SK-N-SH treated with all-trans-retinoic acid at 6 μM for 48 hours (cell line): ENCODE data around the gene CCR9.

Experiments used
- ATAC-seq: fragments of 200-7000 bp; cut with Tn5 transposase; 3 replicates; pipeline ENCODE4 v1.9.1; 2020; ENCODE audit warnings: mild to moderate bottlenecking, moderate library complexity
- ARNTL ChIP-seq: fragments of 450-650 bp; formaldehyde crosslinking; IDR thresholded peaks from 2 replicates; pipeline ENCODE4 v1.5.0; 2020; ENCODE audit warnings: low read depth, mild to moderate bottlenecking, moderate library complexity, borderline replicate concordance
- CSDC2 ChIP-seq: fragments of 250-450 bp; sonication (Bioruptor Pico); IDR thresholded peaks from 2 replicates; pipeline ENCODE4 v1.5.0; 2020; ENCODE audit warnings: mild to moderate bottlenecking, moderate library complexity
- CSRNP3 ChIP-seq: fragments of 250-450 bp; sonication (Bioruptor Pico); IDR thresholded peaks from 2 replicates; pipeline ENCODE4 v1.5.1; 2021; ENCODE audit warnings: mild to moderate bottlenecking, moderate library complexity
- GLIS3 ChIP-seq: fragments of 250-450 bp; sonication (Bioruptor Pico); IDR thresholded peaks from 2 replicates; pipeline ENCODE4 v1.5.0; 2020; ENCODE audit warnings: mild to moderate bottlenecking, moderate library complexity
- ISL1 ChIP-seq: fragments of 250-450 bp; sonication (Bioruptor Pico); IDR thresholded peaks from 2 replicates; pipeline ENCODE4 v2.1.2; 2022; ENCODE audit warnings: mild to moderate bottlenecking, moderate library complexity
- OSR1 ChIP-seq: fragments of 250-450 bp; sonication (Bioruptor Pico); IDR thresholded peaks from 2 replicates; pipeline ENCODE4 v1.8.0; 2022; ENCODE audit warnings: moderate library complexity, mild to moderate bottlenecking, inconsistent platforms
- PATZ1 ChIP-seq: fragments of 250-450 bp; sonication (Bioruptor Pico); IDR thresholded peaks from 2 replicates; pipeline ENCODE4 v1.8.0; 2020; ENCODE audit warnings: mild to moderate bottlenecking, moderate library complexity, borderline replicate concordance
- POU6F1 ChIP-seq: fragments of 250-450 bp; sonication (Bioruptor Pico); IDR thresholded peaks from 2 replicates; pipeline ENCODE4 v1.8.0; 2021; ENCODE audit warnings: low read depth, mild to moderate bottlenecking, moderate library complexity, borderline replicate concordance
- PPARA ChIP-seq: fragments of 250-450 bp; sonication (Bioruptor Pico); IDR thresholded peaks from 2 replicates; pipeline ENCODE4 v1.5.0; 2020; ENCODE audit warnings: mild to moderate bottlenecking, borderline replicate concordance
- RARB ChIP-seq: fragments of 250-450 bp; sonication (Bioruptor Pico); IDR thresholded peaks from 2 replicates; pipeline ENCODE4 v1.8.0; 2021; ENCODE audit warnings: mild to moderate bottlenecking, moderate library complexity
- SNAI2 ChIP-seq: fragments of 250-450 bp; sonication (Bioruptor Pico); IDR thresholded peaks from 2 replicates; pipeline ENCODE4 v1.5.0; 2020; ENCODE audit warnings: mild to moderate bottlenecking, moderate library complexity
- TCF4 ChIP-seq: fragments of 250-450 bp; sonication (Bioruptor Pico); IDR thresholded peaks from 2 replicates; pipeline ENCODE4 v1.8.0; 2021; ENCODE audit warnings: mild to moderate bottlenecking, moderate library complexity, borderline replicate concordance
- TOX ChIP-seq: fragments of 250-450 bp; sonication (Bioruptor Pico); IDR thresholded peaks from 2 replicates; pipeline ENCODE4 v1.8.0; 2021; ENCODE audit warnings: mild to moderate bottlenecking, moderate library complexity, borderline replicate concordance
- TSHZ2 ChIP-seq: fragments of 250-450 bp; sonication (Bioruptor Pico); IDR thresholded peaks from 2 replicates; pipeline ENCODE4 v1.5.0; 2020; ENCODE audit warnings: mild to moderate bottlenecking, moderate library complexity
- ZC3H10 ChIP-seq: fragments of 250-450 bp; sonication (Bioruptor Pico); IDR thresholded peaks from 2 replicates; pipeline ENCODE4 v1.5.1; 2021; ENCODE audit warnings: mild to moderate bottlenecking, moderate library complexity
- ZFP3 ChIP-seq: fragments of 250-450 bp; sonication (Bioruptor Pico); IDR thresholded peaks from 2 replicates; pipeline ENCODE4 v1.5.0; 2020; ENCODE audit warnings: mild to moderate bottlenecking, moderate library complexity
- ZFP30 ChIP-seq: fragments of 450-650 bp; formaldehyde crosslinking; IDR thresholded peaks from 2 replicates; pipeline ENCODE4 v1.5.0; 2022; ENCODE audit warnings: mild to moderate bottlenecking, moderate library complexity
- ZNF565 ChIP-seq: fragments of 450-650 bp; formaldehyde crosslinking; conservative IDR thresholded peaks from 2 replicates; pipeline ENCODE4 v1.5.0; 2020; ENCODE audit warnings: low read depth, mild to moderate bottlenecking, moderate library complexity
- ZNF70 ChIP-seq: fragments of 450-650 bp; formaldehyde crosslinking; IDR thresholded peaks from 2 replicates; pipeline ENCODE4 v1.5.0; 2020; ENCODE audit warnings: mild to moderate bottlenecking, moderate library complexity
- ZNF8 ChIP-seq: fragments of 450-650 bp; formaldehyde crosslinking; IDR thresholded peaks from 2 replicates; pipeline ENCODE4 v1.5.0; 2020; ENCODE audit warnings: mild to moderate bottlenecking, moderate library complexity

CCR9 gene

GRCh38 chr3:45885979-45886705 is at the start of gene CCR9:
CCR9 (plus strand) TSS chr3:45886543; CDS start chr3:45894934, 8,391 bp downstream.
- no peak for TF ChIP-seq ZC3H10 (CRISPR knock-in tag)
- no peak for TF ChIP-seq TCF4
- TF ChIP-seq POU6F1 (CRISPR knock-in tag): no peak
- no peak for ATAC-seq

- no peak for ATAC-seq
- TF ChIP-seq ZC3H10 (CRISPR knock-in tag) (no peak), OSR1 (no peak), CSRNP3 (CRISPR knock-in tag) (no peak), CSDC2 (CRISPR knock-in tag) (no peak)
These were observed 47.9 kb upstream of the CCR9 start for GRCh38 chr3:45838466-45838865.

- no peak for TF ChIP-seq GLIS3 (CRISPR knock-in tag)
- TF ChIP-seq ZFP3: no peak
- no peak for TF ChIP-seq ZC3H10 (CRISPR knock-in tag)
- TF ChIP-seq ZNF70 (CRISPR knock-in tag): no peak
- no peak for TF ChIP-seq TOX (CRISPR knock-in tag)
- no peak for TF ChIP-seq CSDC2 (CRISPR knock-in tag)
- no peak for TF ChIP-seq PATZ1 (CRISPR knock-in tag)
- no peak for TF ChIP-seq ISL1 (CRISPR knock-in tag)
- TF ChIP-seq OSR1: no peak
- TF ChIP-seq SNAI2 (CRISPR knock-in tag): no peak
- TF ChIP-seq PPARA (CRISPR knock-in tag): no peak
- TF ChIP-seq TSHZ2 (CRISPR knock-in tag): no peak
- TF ChIP-seq ARNTL (CRISPR knock-in tag): no peak
- no peak for TF ChIP-seq ZNF565 (CRISPR knock-in tag)
- TF ChIP-seq ZFP30 (CRISPR knock-in tag): no peak
- no peak for TF ChIP-seq ZNF8 (CRISPR knock-in tag)
- TF ChIP-seq TCF4: no peak
- TF ChIP-seq RARB (CRISPR knock-in tag): no peak
- TF ChIP-seq, all 23 proteins: peak for 0
- peak; percentile 63 for ATAC-seq
These were observed 45.0 kb upstream of the CCR9 start for GRCh38 chr3:45841420-45841756.

- ATAC-seq: peak; percentile 98
- TF ChIP-seq TSHZ2 (CRISPR knock-in tag) (0 out of 2 replicates have a peak, but pooled peaks have one; percentile 21), TCF4 (no peak), CSDC2 (CRISPR knock-in tag) (0 out of 2 replicates have a peak, but pooled peaks have one; percentile 46), ZFP3 (0 out of 2 replicates have a peak, but pooled peaks have one; percentile 55)
These were observed 44.4 kb upstream of the CCR9 start, which contains the start of gene LZTFL1 for GRCh38 chr3:45841757-45842491. LZTFL1 (minus strand) TSS chr3:45842119; CDS start chr3:45841991, 128 bp downstream.
